OCI-LY1 (cell line): ENCODE measurements around the gene ZFPM1.

ENCODE experiments used
- EZH2 ChIP-seq: fragments of 200-600 bp; sonication (generic), shearing (Covaris generic); IDR thresholded peaks from 2 replicates; pipeline ENCODE4 v1.8.0; 2017; ENCODE audit warnings: borderline replicate concordance, mixed run types, mild to moderate bottlenecking, antibody characterized with exemption, low read length, moderate library complexity, mixed read lengths
- TF ChIP-seq, protein P1 (sequence below): fragments of 200-600 bp; sonication (generic), shearing (Covaris generic); IDR thresholded peaks from 2 replicates; pipeline ENCODE4 v1.5.1; 2017; ENCODE audit warnings: mild to moderate bottlenecking, antibody characterized with exemption, low read length, moderate library complexity, mixed read lengths

DNA sequence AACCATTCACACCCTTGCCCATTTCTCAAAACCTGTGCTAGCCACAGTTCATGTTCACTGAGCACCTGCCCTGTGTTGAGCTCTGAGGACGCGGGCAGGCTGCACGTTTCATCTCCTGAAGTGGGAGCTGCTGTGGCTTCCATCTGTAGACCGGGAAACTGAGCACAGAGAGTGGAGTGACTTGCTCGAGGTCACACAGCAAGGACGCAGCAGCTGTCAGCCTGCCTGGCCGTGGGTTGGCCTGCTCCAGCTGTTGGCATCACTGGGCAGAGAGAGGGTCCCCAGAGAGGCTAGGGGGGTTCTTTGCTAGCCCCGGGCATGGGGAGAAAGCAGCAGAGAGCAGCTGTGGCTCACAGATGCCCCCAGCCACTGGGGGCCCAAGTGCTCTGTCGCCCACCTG lies 28.8 kb downstream of the ZFPM1 start:
- TF ChIP-seq, protein P1, sequence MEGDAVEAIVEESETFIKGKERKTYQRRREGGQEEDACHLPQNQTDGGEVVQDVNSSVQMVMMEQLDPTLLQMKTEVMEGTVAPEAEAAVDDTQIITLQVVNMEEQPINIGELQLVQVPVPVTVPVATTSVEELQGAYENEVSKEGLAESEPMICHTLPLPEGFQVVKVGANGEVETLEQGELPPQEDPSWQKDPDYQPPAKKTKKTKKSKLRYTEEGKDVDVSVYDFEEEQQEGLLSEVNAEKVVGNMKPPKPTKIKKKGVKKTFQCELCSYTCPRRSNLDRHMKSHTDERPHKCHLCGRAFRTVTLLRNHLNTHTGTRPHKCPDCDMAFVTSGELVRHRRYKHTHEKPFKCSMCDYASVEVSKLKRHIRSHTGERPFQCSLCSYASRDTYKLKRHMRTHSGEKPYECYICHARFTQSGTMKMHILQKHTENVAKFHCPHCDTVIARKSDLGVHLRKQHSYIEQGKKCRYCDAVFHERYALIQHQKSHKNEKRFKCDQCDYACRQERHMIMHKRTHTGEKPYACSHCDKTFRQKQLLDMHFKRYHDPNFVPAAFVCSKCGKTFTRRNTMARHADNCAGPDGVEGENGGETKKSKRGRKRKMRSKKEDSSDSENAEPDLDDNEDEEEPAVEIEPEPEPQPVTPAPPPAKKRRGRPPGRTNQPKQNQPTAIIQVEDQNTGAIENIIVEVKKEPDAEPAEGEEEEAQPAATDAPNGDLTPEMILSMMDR: no peak
- TF ChIP-seq EZH2: no peak
